HG02571 (cell line): Measurements from ENCODE around the gene LONP2.
"Not testable (repeated sequence)": the region's sequence is repeated elsewhere in the genome, so short reads cannot be mapped to it uniquely, and the experiment has no call there.

Experiments
- ATAC-seq: cut with Tn5 transposase; IDR thresholded peaks from one replicate; pipeline ENCODE4 v1.9.1; 2021; ENCODE audit warnings: mild to moderate bottlenecking, moderate library complexity; ENCODE audit not compliant: unreplicated experiment

The LONP2 gene

GRCh38 chr16:48235556-48236136 is 8.5 kb upstream of the LONP2 start:
- ATAC-seq: no peak

- no peak for ATAC-seq
These were observed 7.8 kb upstream of the LONP2 start for GRCh38 chr16:48236286-48236685.

- not testable (repeated sequence) for ATAC-seq
These were observed 4.0 kb upstream of the LONP2 start for GRCh38 chr16:48240147-48240546.

- no peak for ATAC-seq
These were observed 729 bp downstream of the LONP2 start for GRCh38 chr16:48244863-48245195.

- no peak for ATAC-seq
These were observed 2.0 kb downstream of the LONP2 start for GRCh38 chr16:48246066-48246465.

GRCh38 chr16:48247311-48247710 is 3.2 kb downstream of the LONP2 start, which contains the start of gene ABCC11:
ABCC11 (minus strand) TSS chr16:48247539; CDS start chr16:48231921, 15,618 bp downstream.
- ATAC-seq: no peak

GRCh38 chr16:48250520-48251278 is 6.6 kb downstream of the LONP2 start:
- no peak for ATAC-seq

GRCh38 chr16:48252013-48252412 is 7.9 kb downstream of the LONP2 start:
- ATAC-seq: no peak

GRCh38 chr16:48256579-48257177 is 12.6 kb downstream of the LONP2 start:
- no peak for ATAC-seq

- ATAC-seq: no peak
These were observed 17.5 kb downstream of the LONP2 start for GRCh38 chr16:48261569-48261968.

- no peak for ATAC-seq
These were observed 18.5 kb downstream of the LONP2 start for GRCh38 chr16:48262631-48263030.

- no peak for ATAC-seq
These were observed 24.9 kb downstream of the LONP2 start for GRCh38 chr16:48269011-48269410.

GRCh38 chr16:48271728-48272127 is 27.6 kb downstream of the LONP2 start:
- ATAC-seq: no peak

- no peak for ATAC-seq
These were observed 28.8 kb downstream of the LONP2 start for GRCh38 chr16:48272837-48273421.

GRCh38 chr16:48274476-48274875 is 30.4 kb downstream of the LONP2 start:
- ATAC-seq: no peak

GRCh38 chr16:48276102-48276501 is 32.0 kb downstream of the LONP2 start:
- no peak for ATAC-seq

- ATAC-seq: no peak
These were observed 33.1 kb downstream of the LONP2 start for GRCh38 chr16:48277158-48277557.

- no peak for ATAC-seq
These were observed 35.1 kb downstream of the LONP2 start for GRCh38 chr16:48279199-48279598.

- ATAC-seq: no peak
These were observed 36.4 kb downstream of the LONP2 start for GRCh38 chr16:48280546-48280945.

GRCh38 chr16:48282636-48283263 is 38.6 kb downstream of the LONP2 start:
- ATAC-seq: no peak

- no peak for ATAC-seq
These were observed 40.8 kb downstream of the LONP2 start for GRCh38 chr16:48284772-48285409.
